GM23338 (cell line): ENCODE data around the gene RRM1. TPM values are rescaled to one million over a fixed set of nuclear protein-coding genes. Genes with fewer than 3 reads are reported as not detected.

Source experiments
- ATAC-seq: fragments of 200-7000 bp; cut with Tn5 transposase; 3 replicates; pipeline ENCODE4 v1.9.1; 2020
- DNase-seq: peaks from one replicate; pipeline ENCODE4 v3.0.0-alpha.2; 2015; ENCODE audit warnings: low spot score
- H2AFZ ChIP-seq: fragments of 200-600 bp; sonication (generic); 2 replicates; pipeline ENCODE4 v1.8.0; 2016; ENCODE audit warnings: antibody characterized with exemption, mild to moderate bottlenecking, moderate library complexity
- H3F3A ChIP-seq: fragments of 200-600 bp; sonication (generic); replicated peaks from 2 replicates; pipeline ENCODE4 v1.8.0; 2017; ENCODE audit warnings: antibody characterized with exemption, mixed run types, low read depth
- H3K27ac ChIP-seq: fragments of 200-600 bp; sonication (generic); 2 replicates; pipeline ENCODE4 v1.6.1; 2016; ENCODE audit warnings: low read depth
- H3K27me3 ChIP-seq: fragments of 200-600 bp; sonication (generic); 2 replicates; pipeline ENCODE4 v1.8.0; 2016; ENCODE audit warnings: mild to moderate bottlenecking, mixed run types, moderate library complexity; ENCODE audit not compliant: insufficient read depth
- H3K36me3 ChIP-seq: fragments of 200-600 bp; sonication (generic); 2 replicates; pipeline ENCODE4 v1.8.0; 2016; ENCODE audit warnings: mild to moderate bottlenecking; ENCODE audit not compliant: insufficient read depth
- H3K4me1 ChIP-seq: fragments of 200-600 bp; sonication (generic); 2 replicates; pipeline ENCODE4 v1.8.0; 2016; ENCODE audit warnings: mild to moderate bottlenecking, moderate library complexity; ENCODE audit not compliant: insufficient read depth
- H3K4me2 ChIP-seq: fragments of 200-600 bp; sonication (generic); 2 replicates; pipeline ENCODE4 v1.7.1; 2017; ENCODE audit warnings: mixed run types
- H3K4me3 ChIP-seq: fragments of 200-600 bp; sonication (generic); 2 replicates; pipeline ENCODE4 v1.6.1; 2016; ENCODE audit warnings: mixed run types
- H3K79me2 ChIP-seq: fragments of 200-600 bp; sonication (generic); replicated peaks from 2 replicates; pipeline ENCODE4 v1.8.0; 2017; ENCODE audit warnings: mild to moderate bottlenecking; ENCODE audit not compliant: insufficient read depth
- H3K9me2 ChIP-seq: fragments of 200-600 bp; sonication (generic); 2 replicates; pipeline ENCODE4 v1.8.0; 2017; ENCODE audit not compliant: insufficient read depth
- H4K20me1 ChIP-seq: fragments of 200-600 bp; sonication (generic); replicated peaks from 2 replicates; pipeline ENCODE4 v1.8.0; 2017; ENCODE audit warnings: mild to moderate bottlenecking; ENCODE audit not compliant: insufficient read depth
- H3K27ac Mint-ChIP-seq: 2 replicates; pipeline ENCODE4 v1.8.0; 2020; ENCODE audit warnings: inconsistent platforms, mild to moderate bottlenecking, moderate library complexity, mixed read lengths
- H3K27me3 Mint-ChIP-seq: 3 replicates; pipeline ENCODE4 v1.8.0; 2022; ENCODE audit warnings: low read depth, mild to moderate bottlenecking, moderate library complexity, mixed read lengths, inconsistent platforms; ENCODE audit not compliant: insufficient read depth, poor library complexity
- H3K36me3 Mint-ChIP-seq: 3 replicates; pipeline ENCODE4 v1.8.0; 2021; ENCODE audit warnings: low read depth, mild to moderate bottlenecking, inconsistent platforms, moderate library complexity, mixed read lengths
- H3K4me1 Mint-ChIP-seq: 3 replicates; pipeline ENCODE4 v1.8.0; 2020; ENCODE audit warnings: mild to moderate bottlenecking, inconsistent platforms, mixed read lengths
- H3K4me3 Mint-ChIP-seq: 3 replicates; pipeline ENCODE4 v1.8.0; 2021; ENCODE audit warnings: moderate library complexity, mild to moderate bottlenecking, inconsistent platforms, mixed read lengths
- H3K9me3 Mint-ChIP-seq: 3 replicates; pipeline ENCODE4 v1.8.0; 2020; ENCODE audit warnings: moderate library complexity, mild to moderate bottlenecking, inconsistent platforms, mixed read lengths
- CREB1 ChIP-seq: fragments of 250-450 bp; sonication (Bioruptor Pico); IDR thresholded peaks from 2 replicates; pipeline ENCODE4 v1.5.0; 2020; ENCODE audit warnings: low read depth, mild to moderate bottlenecking, moderate library complexity
- EZH2 ChIP-seq: fragments of 200-600 bp; sonication (generic); IDR thresholded peaks from one replicate; pipeline ENCODE4 v1.8.0; 2017; ENCODE audit warnings: antibody characterized with exemption, mild to moderate bottlenecking, low read depth; ENCODE audit not compliant: unreplicated experiment
- EZH2phosphoT487 ChIP-seq: fragments of 200-600 bp; sonication (generic); IDR thresholded peaks from one replicate; pipeline ENCODE4 v1.8.1; 2018; ENCODE audit warnings: antibody characterized with exemption; ENCODE audit not compliant: unreplicated experiment
- JUNB ChIP-seq: IDR thresholded peaks from one replicate; pipeline ENCODE4 v1.6.1; 2016; ENCODE audit warnings: antibody characterized with exemption; ENCODE audit not compliant: unreplicated experiment
- NANOG ChIP-seq: IDR thresholded peaks from 2 replicates; pipeline ENCODE4 v1.6.1; 2016; ENCODE audit warnings: antibody characterized with exemption, borderline replicate concordance
- POLR2AphosphoS5 ChIP-seq: IDR thresholded peaks from 2 replicates; pipeline ENCODE4 v1.6.1; 2016; ENCODE audit warnings: antibody characterized with exemption, low read depth
- STAT1 ChIP-seq: IDR thresholded peaks from one replicate; pipeline ENCODE4 v1.6.1; 2016; ENCODE audit warnings: antibody characterized with exemption; ENCODE audit not compliant: unreplicated experiment
- ZNF114 ChIP-seq: fragments of 250-450 bp; sonication (Bioruptor Pico); IDR thresholded peaks from 2 replicates; pipeline ENCODE4 v1.5.0; 2020; ENCODE audit warnings: mild to moderate bottlenecking, moderate library complexity
- ZNF331 ChIP-seq: fragments of 250-450 bp; sonication (Bioruptor Pico); IDR thresholded peaks from 2 replicates; pipeline ENCODE4 v1.5.0; 2020; ENCODE audit warnings: low read depth, mild to moderate bottlenecking, moderate library complexity
- polyA plus RNA-seq: library from polyadenylated mRNA; unstranded; fragments of >200 nt; fragmentation: Nextera tagmentation; extraction: Ambion mirVana; gene quantifications from 2 replicates; pipeline ENCODE4 v1.2.1, GENCODE V29; 2016
- total RNA-seq: library from RNA; depleted of rRNA; stranded (reverse); fragments of >200 nt; shearing (Covaris generic); gene quantifications from 2 replicates; pipeline ENCODE4 v1.2.3, GENCODE V29; 2014
- TF ChIP-seq, protein P1 (sequence below): IDR thresholded peaks from 2 replicates; pipeline ENCODE4 v1.6.1; 2016; ENCODE audit warnings: antibody characterized with exemption
- TF ChIP-seq, protein P2 (sequence below), 2 experiments: fragments of 200-600 bp in 1 of 2; sonication (generic) in 1 of 2; conservative IDR thresholded peaks; 2 replicates each; pipeline versions ENCODE4 v1.5.1 to v1.6.1; 2016 to 2017; ENCODE audit warnings: antibody characterized with exemption in 2 of 2, low read depth in 2 of 2, mild to moderate bottlenecking in 2 of 2, moderate library complexity in 1 of 2
- TF ChIP-seq, protein P3 (sequence below): IDR thresholded peaks from one replicate; pipeline ENCODE4 v1.6.1; 2018; ENCODE audit warnings: antibody characterized with exemption; ENCODE audit not compliant: unreplicated experiment

RRM1 gene
- total and polyA plus RNA-seq, 2 experiments from 2014 or later: 47.3 to 96.8 TPM

DNA sequence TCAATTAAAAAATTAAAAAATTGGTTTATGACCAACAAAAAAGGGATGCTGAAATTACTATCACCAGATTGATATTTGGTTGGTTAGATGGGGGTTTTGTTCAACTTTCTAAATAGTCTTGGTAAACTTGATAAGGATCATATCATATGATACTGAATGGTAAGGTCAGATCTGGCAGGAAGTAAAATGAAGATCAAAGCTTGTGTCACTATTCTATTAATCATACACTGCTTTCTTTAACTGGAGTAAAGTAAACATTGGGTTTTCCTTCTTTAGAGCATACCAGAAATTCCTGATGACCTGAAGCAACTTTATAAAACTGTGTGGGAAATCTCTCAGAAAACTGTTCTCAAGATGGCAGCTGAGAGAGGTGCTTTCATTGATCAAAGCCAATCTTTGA is 40.2 kb downstream of the RRM1 start (continued):
- TF ChIP-seq STAT1 (no peak), ZNF331 (CRISPR knock-in tag) (no peak), EZH2 (no peak), JUNB (no peak), EZH2phosphoT487 (no peak)
- TF ChIP-seq, protein P1, sequence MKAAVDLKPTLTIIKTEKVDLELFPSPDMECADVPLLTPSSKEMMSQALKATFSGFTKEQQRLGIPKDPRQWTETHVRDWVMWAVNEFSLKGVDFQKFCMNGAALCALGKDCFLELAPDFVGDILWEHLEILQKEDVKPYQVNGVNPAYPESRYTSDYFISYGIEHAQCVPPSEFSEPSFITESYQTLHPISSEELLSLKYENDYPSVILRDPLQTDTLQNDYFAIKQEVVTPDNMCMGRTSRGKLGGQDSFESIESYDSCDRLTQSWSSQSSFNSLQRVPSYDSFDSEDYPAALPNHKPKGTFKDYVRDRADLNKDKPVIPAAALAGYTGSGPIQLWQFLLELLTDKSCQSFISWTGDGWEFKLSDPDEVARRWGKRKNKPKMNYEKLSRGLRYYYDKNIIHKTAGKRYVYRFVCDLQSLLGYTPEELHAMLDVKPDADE: no peak
- TF ChIP-seq, protein P2, sequence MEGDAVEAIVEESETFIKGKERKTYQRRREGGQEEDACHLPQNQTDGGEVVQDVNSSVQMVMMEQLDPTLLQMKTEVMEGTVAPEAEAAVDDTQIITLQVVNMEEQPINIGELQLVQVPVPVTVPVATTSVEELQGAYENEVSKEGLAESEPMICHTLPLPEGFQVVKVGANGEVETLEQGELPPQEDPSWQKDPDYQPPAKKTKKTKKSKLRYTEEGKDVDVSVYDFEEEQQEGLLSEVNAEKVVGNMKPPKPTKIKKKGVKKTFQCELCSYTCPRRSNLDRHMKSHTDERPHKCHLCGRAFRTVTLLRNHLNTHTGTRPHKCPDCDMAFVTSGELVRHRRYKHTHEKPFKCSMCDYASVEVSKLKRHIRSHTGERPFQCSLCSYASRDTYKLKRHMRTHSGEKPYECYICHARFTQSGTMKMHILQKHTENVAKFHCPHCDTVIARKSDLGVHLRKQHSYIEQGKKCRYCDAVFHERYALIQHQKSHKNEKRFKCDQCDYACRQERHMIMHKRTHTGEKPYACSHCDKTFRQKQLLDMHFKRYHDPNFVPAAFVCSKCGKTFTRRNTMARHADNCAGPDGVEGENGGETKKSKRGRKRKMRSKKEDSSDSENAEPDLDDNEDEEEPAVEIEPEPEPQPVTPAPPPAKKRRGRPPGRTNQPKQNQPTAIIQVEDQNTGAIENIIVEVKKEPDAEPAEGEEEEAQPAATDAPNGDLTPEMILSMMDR (conservative IDR thresholded peaks at IDR 0.05; ENCODE audit: low read depth in 2 of 2): no peak
- TF ChIP-seq, protein P3, sequence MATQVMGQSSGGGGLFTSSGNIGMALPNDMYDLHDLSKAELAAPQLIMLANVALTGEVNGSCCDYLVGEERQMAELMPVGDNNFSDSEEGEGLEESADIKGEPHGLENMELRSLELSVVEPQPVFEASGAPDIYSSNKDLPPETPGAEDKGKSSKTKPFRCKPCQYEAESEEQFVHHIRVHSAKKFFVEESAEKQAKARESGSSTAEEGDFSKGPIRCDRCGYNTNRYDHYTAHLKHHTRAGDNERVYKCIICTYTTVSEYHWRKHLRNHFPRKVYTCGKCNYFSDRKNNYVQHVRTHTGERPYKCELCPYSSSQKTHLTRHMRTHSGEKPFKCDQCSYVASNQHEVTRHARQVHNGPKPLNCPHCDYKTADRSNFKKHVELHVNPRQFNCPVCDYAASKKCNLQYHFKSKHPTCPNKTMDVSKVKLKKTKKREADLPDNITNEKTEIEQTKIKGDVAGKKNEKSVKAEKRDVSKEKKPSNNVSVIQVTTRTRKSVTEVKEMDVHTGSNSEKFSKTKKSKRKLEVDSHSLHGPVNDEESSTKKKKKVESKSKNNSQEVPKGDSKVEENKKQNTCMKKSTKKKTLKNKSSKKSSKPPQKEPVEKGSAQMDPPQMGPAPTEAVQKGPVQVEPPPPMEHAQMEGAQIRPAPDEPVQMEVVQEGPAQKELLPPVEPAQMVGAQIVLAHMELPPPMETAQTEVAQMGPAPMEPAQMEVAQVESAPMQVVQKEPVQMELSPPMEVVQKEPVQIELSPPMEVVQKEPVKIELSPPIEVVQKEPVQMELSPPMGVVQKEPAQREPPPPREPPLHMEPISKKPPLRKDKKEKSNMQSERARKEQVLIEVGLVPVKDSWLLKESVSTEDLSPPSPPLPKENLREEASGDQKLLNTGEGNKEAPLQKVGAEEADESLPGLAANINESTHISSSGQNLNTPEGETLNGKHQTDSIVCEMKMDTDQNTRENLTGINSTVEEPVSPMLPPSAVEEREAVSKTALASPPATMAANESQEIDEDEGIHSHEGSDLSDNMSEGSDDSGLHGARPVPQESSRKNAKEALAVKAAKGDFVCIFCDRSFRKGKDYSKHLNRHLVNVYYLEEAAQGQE: no peak

DNA sequence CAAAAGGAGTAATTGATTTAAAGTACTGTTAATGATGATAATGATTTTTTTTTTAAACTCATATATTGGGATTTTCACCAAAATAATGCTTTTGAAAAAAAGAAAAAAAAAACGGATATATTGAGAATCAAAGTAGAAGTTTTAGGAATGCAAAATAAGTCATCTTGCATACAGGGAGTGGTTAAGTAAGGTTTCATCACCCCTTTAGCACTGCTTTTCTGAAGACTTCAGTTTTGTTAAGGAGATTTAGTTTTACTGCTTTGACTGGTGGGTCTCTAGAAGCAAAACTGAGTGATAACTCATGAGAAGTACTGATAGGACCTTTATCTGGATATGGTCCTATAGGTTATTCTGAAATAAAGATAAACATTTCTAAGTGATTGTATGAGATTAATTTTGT is 43.9 kb downstream of the RRM1 start:
- H3K4me1 Mint-ChIP-seq: no peaks in the 10 kb centered on the region
- H3F3A ChIP-seq: no peaks in the 10 kb centered on the region
- H3K4me3 ChIP-seq: no peak overlapping the region
- peaks cover 40% of the 10 kb centered on the region for H3K36me3 ChIP-seq
- no peaks in the 10 kb centered on the region for H3K79me2 ChIP-seq
- peaks cover 77% of the 10 kb centered on the region for H3K36me3 Mint-ChIP-seq
- H3K9me3 Mint-ChIP-seq: peaks cover 39% of the 10 kb centered on the region
- no peak overlapping the region for H2AFZ ChIP-seq
- no peak for ATAC-seq
- no peaks in the 10 kb centered on the region for H3K27me3 ChIP-seq
- no peak overlapping the region for H3K27ac Mint-ChIP-seq
- H3K27me3 Mint-ChIP-seq: peaks cover 2% of the 10 kb centered on the region
- no peak overlapping the region for H3K4me2 ChIP-seq
- no peak for DNase-seq
- no peaks in the 10 kb centered on the region for H3K9me2 ChIP-seq
- no peaks in the 10 kb centered on the region for H3K4me1 ChIP-seq
- H3K4me3 Mint-ChIP-seq: no peak overlapping the region
- H3K27ac ChIP-seq: no peak overlapping the region
- H4K20me1 ChIP-seq: 0 out of 2 replicates have a peak, but pooled peaks cover 3% of the 10 kb centered on the region
- TF ChIP-seq ZNF331 (CRISPR knock-in tag) (no peak), JUNB (no peak), POLR2AphosphoS5 (no peak), EZH2 (no peak), CREB1 (CRISPR knock-in tag) (no peak), NANOG (no peak), STAT1 (no peak), ZNF114 (CRISPR knock-in tag) (no peak), EZH2phosphoT487 (no peak)
- TF ChIP-seq, protein P2 (conservative IDR thresholded peaks at IDR 0.05; ENCODE audit: low read depth in 2 of 2): no peak
- TF ChIP-seq, protein P3: no peak
- TF ChIP-seq, protein P1: no peak
